Stimulated activated naive CD4-positive, alpha-beta T cell (primary cell): ENCODE data around the gene CASQ2.

Experiments
- DNase-seq, 6 experiments: peaks; one replicate each; lab custom pipeline; 2025; lab: John Stamatoyannopoulos, UW

Gene CASQ2

GRCh38 chr1:115692224-115692623 lies 76.3 kb downstream of the CASQ2 start:
- DNase-seq = no peak

GRCh38 chr1:115690972-115691371 lies 77.5 kb downstream of the CASQ2 start:
- DNase-seq = no peak

GRCh38 chr1:115687744-115688143 lies 80.8 kb downstream of the CASQ2 start:
- no peak for DNase-seq

DNA sequence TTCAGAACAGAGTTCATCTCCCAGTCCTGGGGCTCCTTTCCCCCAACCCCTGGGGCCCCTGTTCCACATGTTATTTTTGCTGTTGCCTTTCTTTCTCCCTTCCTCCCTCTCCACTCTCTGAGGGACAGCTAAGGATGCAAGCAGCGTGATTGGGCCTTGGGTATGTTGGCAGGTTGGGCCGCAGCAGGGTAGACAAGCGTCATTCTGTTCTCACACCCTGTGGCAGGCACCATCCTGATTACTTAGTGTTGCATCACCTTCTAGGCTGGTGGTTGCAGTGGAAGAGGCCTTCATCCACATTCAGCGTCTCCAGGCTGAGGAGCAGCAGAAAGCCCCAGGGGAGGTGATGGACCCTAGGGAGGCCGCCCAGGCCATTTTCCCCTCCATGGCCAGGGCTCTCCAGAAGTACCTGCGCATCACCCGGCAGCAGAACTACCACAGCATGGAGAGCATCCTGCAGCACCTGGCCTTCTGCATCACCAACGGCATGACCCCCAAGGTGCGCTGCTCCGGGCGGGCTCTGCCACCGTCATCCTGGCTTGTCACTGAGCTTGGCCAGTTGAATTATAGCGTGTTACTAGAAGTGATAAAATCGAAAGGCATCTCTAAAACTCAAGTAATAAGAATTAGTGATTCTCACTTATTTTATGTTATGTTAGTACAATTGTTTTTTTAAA lies 83.3 kb downstream of the CASQ2 start:
- no peak for DNase-seq

GRCh38 chr1:115682792-115683191 lies 85.7 kb downstream of the CASQ2 start:
- no peak for DNase-seq

- no peak for DNase-seq
Observed at GRCh38 chr1:115680730-115681111, 87.8 kb downstream of the CASQ2 start.

DNA sequence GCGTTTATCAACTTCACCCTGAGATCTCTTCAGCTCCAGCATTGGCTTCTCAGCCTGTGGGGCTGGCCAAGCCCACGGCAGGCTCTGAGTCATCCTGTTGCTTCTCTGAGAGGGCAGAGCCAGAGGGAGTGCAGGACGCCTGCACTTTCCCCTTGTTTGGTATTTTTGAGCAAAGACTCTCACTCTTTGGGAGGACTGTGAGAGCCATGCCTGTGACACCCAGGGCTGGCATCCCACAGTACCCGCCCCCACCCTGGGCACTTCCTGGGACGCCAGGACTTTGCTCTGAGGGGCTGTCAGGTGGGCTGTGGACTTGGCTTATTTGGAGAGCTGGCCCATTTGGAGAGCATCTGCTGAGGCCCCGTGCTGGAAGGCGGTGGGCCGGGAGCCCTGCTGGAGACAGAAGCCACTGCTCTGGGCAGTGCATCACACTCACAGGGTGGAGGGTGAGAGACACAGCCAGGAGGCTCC lies 89.3 kb downstream of the CASQ2 start:
- no peak for DNase-seq

DNA sequence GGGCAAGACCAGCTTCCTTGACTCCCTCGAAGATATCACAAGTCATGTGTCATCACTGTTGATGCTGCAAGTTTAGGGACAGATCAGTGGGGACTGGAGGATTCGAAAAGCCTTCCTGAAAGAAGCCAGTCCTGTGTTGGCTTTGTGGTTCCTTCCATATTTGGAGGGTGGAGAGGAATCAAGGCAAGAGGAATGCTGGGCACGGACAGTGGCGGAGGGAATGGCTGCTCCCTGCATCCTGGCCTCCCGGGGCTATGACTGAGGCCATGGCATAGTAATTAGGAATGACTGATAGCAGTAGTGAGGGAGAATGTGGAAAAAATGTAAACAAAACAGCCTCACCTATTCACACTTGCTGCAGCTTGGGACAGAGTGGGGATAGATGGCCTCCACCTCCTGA lies 90.4 kb downstream of the CASQ2 start:
- DNase-seq = no peak

GRCh38 chr1:115677565-115677964 lies 90.9 kb downstream of the CASQ2 start:
- no peak for DNase-seq

DNA sequence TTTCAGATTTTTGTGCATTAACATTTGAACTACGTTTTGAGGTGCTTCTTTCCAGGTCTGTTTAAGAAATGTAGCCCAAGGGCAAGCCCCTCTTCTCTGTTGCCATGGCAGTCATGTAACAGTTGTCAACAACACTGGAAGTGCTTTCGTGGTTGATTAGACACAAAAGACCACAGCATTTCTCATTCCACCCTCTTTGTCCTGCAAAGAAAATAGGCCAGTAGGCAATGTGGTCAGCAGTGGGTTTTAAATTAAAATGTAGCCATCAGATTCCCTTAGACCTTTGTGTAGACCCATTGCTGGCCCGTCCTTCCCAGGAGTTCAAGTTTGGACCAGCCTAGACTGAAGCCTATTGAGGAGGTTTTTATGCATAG lies 91.3 kb downstream of the CASQ2 start:
- no peak for DNase-seq

GRCh38 chr1:115676498-115677181 lies 91.9 kb downstream of the CASQ2 start:
- DNase-seq = no peak

GRCh38 chr1:115672224-115673009 lies 96.1 kb downstream of the CASQ2 start:
- DNase-seq = no peak

DNA sequence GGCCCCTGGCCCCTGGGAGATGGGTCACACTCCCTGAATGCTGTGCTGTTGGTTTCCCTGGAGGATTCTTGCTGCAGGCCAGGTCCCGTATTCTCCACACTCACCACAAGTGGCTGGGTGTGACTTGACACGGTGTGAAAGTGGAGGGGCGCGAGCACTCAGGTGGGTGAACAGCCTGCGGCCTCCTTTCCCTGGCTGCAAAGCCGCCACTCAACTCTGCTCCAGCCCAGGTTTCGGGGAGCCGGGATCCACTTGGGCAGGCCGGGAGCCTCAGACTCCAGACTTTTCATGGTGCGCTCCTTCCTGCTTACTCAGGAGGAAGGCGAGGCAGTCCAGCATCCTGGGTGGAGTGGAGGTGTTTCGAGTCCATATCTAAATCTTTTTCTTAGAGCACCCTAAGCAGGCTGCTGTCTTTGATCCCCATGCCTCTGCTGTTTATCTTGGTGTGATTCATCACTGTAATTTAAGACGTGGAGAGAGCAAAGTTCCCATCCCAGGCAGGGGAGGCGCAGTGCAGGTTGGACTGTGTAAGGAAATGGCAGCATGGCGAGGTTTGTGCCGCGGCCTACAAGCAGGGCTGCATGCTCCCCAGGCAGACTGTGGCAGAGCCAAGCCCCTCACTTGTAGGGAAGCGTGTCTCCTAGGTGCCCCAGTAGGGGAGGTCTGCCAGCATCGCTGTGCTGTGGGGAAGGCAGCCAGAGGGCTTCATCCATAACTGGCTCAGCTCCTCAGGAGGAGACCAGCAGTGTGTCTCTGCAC lies 97.2 kb downstream of the CASQ2 start:
- no peak for DNase-seq

DNA sequence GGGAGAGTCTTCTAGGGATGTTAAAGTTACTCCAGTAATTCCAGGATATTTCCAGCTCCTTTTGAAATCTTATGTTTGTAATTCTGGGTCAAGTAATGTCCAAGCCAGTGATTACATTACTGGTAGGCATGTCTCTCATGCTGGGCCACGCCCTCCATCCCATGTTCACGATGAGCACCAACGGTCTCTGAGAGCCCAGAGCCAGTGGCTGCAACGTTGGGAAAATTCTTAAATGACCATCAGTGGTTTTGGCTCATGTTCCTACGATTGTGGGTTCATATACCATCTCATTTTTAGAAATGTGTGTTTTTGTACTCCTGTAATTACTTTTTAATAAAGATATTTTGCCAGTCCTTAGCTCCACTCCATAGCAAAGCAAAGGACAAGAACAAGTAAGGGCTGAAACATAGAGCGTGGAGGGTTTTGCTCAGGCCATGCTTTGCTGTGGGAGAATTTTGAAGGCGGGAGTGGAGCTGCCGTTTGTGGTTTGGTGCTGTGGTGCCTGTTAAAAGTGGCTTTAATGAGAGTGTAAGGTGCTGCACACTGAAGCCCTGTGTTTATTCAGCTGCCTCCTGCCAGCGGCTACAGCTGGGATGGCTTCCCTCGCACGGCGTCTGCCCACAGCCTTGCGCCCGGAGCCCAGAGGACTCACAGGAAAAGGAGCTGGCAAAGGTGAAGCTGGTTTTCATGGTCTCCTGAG lies 97.9 kb downstream of the CASQ2 start:
- DNase-seq = no peak

- no peak for DNase-seq
Observed at GRCh38 chr1:115669886-115670285, 98.6 kb downstream of the CASQ2 start.

- DNase-seq = no peak
Observed at GRCh38 chr1:115669002-115669673, 99.4 kb downstream of the CASQ2 start.

- DNase-seq = no peak
Observed at GRCh38 chr1:115668579-115668978, 99.9 kb downstream of the CASQ2 start.

DNA sequence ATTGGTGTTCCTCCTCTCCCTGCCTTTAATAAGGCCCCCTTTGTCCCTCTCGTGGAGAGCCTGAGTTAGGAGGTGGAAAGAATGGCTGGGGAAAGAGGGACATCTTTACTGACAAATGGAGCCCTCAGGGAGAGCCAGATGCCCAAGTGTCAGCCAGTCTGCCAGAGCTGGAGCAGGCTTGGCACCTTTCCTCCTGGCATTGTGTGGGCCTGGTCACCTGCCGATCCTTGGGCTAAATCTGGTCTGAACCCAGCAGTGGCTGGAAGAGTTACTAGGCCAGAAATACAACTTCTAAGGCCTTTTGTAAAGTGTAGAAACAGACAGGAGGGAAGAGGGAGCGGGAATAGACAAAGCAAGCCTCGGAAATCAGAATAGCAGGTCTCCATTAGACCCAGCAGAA lies 101.8 kb downstream of the CASQ2 start:
- no peak for DNase-seq

DNA sequence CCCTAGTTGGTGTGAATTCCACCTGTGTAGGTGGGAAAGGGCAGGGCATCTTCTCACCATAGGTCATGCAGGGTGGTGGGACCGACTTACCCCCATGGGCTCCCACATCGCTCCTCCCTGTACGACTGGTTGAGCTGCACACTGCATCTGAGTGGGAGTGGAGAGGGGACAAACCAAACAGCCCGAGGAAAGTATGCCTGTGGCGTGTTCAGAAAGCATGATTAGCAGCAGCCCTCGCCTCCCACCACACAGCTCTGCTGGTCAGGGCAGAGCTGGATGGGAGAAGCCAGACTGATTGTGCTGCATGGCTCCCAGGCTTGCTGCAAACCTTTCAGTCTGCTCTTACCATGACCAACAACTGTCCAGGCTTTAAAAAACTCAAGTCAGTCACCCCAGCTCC lies 102.3 kb downstream of the CASQ2 start:
- no peak for DNase-seq

DNA sequence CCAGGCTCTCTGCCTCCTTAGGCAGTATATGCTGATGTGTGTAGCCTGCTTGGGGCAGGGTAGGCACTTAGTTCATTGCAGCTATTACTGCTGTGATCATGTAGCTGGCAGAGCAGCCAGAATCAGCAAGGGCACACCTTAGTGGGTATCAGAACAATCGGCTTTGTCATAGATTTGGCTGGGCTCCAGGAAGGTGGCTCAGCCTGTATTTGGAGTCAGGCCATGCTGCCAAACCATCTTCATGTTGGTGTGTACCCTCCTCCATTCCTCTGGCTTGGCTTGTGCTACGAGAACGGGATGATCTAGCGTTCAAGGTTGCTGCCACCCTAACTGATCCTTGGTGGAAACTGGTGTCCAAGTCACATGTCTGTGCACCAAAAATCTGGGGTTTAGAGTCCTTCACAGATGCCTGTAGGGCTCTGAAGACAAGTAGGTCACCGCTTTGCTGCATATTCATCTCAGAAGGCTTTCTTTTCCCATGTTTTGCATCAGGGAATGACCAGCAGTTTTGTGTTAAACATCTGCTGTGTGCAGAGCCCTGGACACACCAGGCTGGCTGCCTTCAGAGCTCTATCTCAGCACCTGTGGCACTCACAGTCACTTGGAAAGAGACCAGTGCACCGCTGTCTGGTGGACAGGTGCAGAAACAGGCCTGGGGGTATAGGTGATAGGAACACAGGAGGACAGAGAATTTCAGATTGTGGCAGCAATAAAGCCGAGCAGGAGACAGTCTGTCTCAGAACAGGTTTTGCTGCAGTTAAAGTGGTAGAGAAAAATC lies 103.0 kb downstream of the CASQ2 start:
- DNase-seq = no peak
